Amygdala (tissue), 56 donors: ENCODE measurements around the gene MDM4.
"Not testable (repeated sequence)": the region's sequence is repeated elsewhere in the genome, so short reads cannot be mapped to it uniquely, and the experiment has no call there.

Experiments used
- DNase-seq, 56 donors: peaks; one replicate each; lab custom pipeline; 2025; lab: John Stamatoyannopoulos, UW

Gene MDM4

DNA sequence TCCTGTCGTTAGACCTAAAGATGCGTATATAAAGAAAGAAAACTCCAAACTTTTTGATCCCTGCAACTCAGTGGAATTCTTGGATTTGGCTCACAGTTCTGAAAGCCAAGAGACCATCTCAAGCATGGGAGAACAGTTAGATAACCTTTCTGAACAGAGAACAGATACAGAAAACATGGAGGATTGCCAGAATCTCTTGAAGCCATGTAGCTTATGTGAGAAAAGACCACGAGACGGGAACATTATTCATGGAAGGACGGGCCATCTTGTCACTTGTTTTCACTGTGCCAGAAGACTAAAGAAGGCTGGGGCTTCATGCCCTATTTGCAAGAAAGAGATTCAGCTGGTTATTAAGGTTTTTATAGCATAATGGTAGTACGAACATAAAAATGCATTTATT lies 33.1 kb downstream of the MDM4 start:
- no peak for DNase-seq

DNA sequence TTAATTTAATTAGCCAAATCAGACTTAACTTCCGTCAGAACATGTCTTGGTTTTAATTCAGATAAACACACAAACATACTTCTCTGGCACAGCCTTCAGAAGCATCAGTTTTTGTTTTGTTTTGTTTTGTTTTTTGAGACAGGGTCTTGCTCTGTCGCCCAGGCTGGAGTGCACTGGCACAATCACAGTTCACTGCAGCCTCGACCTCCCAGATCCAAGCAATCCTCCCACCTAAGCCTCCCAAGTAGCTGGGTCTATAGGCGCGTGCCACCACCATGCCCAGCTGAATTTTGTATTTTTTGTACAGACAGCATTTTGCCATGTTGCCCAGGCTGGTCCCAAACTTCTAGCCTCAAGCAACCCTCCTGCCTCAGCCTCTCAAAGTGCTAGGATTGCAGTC lies 34.7 kb downstream of the MDM4 start:
- no peak for DNase-seq

DNA sequence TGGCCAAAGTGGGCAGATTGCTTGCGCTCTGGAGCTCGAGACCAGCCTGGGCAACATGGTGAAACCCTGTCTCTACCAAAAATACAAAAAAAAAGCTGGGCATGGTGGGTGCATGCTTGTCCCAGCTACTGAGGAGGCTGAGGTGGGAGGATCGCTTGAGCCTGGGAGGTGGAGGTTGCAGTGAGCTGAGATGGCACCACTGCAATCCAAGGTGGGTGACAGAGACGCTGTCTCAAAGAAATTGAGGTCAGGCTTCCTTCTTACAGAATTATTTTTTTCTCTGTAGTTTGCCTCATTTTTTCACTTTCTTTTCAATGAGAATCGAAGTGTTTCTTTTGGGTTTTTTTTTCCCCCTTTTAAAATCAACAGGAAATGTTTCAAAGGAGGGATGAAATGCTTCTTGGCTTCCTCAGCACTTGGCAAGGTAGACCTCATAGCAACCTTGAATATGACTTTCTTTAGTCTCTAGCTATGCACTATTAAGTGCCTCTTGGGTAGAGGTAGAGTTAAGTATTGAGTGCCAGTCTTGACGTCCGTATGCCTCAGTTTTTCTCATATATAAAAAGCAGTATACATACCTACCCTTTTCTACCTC lies 40.3 kb downstream of the MDM4 start:
- no peak for DNase-seq

DNA sequence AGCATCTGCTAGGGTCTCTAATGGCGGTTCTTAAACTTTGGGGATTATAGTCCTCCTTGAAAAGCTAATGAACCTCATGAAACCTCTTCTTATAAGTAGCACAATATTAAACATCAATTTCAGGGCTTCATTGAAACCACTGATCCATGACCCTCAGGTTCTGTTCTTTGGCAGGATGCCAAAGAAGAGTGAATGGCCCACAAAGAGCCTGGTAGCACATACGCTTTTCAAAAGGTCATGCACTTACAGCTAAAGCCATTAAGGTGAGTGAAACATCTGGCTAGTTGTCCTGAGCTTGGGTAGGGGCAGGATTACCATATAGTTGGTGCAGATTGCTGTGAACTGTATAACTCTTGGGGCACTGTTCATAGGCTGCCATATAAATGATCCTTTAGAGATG lies 42.3 kb downstream of the MDM4 start:
- no peak for DNase-seq

DNA sequence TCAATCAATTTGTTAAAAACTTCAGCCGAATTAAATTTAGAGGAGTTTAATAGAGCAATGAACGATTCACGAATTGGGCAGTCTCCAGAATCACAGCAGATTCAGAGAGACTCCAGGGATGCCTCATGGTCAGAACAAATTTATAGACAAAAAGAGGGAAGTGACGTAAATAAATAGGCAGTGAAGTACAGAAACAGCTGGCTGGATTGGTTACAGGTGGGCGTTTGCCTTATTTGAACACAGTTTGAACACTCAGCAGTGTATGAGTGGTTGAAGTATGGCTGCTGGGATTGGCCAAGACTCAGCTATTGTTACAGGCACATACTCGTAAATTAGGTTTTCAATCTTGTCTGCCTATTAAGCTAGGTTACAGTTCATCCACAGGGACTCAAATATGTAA lies 43.8 kb downstream of the MDM4 start:
- DNase-seq, result not testable (repeated sequence)

DNA sequence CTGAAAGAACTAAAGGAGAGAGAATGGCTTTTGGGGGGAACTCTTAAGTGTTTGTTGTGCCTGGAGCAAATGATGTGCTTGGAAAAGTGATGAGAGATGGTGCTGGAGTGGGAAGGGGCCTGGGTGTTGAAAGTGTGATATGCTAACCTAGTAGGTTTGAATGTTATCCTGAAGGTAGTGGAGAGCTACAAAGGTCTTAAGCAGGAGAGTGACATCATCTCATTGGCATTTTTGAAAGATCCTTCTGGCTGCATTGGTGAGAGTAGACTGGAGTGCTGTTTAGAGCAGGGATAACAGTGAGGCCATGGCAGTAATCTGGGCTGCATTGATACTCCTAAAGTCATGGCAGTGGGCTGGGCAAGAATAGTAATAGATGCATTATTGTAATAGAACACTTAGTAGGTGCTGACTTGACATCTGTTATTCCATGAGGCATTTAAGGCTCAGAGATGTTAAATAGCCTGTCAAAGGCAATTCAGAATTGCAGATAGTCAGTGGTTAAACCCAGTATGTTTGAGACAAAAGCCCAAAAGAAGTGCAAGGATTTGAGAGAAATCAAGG lies 44.5 kb downstream of the MDM4 start:
- DNase-seq, result no peak

DNA sequence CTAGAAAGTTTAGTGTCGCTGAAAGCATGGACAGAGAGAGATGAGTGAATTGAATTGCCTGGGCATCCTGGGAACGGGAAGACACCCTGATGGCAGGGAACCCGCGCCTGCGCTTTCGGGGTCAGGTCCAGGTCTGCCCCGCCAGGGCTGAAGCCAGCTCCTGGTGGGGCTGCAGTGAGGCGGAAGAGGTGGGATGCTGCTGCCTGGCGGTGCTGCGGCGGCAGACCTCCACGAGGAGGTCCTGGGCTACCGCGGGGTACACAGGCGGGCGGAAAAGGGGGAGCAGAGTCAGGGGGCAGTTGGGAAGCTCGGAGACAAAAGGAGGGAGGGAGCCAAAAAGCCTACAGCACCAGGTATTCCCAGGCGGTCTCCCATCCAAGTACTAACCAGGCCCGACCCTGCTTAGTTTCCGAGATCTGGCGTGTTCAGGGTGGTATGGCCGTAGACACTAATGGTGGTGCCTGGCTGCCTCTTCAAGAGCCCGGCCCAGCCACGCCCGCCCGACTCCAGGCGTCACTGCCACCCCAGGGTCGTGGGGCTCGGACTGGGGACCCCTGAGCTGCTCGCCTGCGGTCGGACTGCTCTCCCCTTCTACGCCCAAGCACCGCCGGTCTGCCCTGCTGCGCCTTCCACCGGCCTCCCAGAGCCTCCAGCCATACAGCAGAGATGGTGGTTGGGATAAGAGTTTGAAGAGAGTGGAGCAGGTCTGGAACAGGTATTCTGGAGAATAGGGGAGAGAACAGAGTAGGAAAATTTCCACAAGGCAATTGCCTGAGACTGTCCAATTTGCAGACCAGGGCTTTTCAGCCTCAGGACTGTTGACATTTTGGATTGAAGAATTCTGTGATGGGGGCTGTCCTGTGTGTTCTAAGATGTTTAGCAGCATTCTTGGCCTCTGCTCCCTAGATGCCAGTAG lies 46.1 kb downstream of the MDM4 start:
- no peak for DNase-seq

DNA sequence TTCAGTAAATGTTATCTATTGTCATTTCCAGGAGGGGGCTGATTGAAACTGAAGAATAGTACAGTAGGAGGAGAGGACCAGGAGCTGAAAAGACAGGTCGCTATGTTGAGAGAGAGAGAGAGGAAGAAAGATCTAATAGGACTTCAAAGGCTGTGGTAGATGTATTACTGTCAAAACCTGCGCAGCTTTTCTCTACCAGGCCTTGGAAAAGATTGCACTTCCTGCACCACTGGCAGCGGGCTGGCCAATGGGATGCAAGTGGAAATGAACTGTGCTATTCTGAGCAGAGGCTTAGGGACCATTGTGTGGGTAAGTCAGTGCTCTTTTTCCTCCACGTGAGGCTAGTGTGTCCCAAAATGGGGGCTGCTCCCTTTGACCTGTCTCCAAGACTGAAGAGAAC lies 47.1 kb downstream of the MDM4 start:
- DNase-seq, result no peak

DNA sequence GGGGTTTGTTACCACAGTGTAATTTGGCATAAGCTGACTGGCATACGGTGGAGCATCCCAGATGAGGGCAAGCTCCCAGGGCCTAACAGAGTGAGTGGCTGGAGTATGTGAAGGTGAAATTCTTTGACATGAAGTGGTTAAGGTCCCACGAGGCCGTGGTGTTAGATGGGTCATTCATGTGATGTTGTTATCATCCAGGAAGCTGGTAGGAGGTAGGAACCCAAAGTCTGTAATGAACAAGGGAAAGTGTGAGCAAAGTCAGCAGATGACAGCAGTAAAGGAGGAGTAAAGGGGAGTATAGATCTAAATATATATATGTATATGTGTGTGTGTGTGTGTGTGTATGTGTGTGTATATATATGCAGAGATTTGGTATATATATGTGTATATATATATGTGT lies 47.6 kb downstream of the MDM4 start:
- no peak for DNase-seq

DNA sequence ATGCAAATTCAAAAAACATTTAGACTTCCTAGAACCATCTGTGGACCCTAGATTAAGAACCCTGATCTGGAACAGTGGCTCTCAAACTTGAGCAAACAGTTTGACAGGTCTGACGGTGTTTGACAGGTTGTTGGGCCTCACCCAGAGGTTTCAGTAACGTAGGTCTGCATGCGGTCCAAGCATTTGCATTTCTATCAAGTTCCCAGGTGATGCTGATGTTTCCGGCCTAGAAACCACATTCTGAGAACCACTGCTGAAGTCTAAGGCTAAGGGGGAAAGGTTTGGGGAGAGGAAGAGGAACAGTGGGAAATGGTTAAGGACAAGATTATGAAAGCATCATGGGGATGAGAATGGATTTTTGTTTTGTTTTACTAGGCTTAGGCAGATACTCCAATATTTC lies 48.6 kb downstream of the MDM4 start:
- no peak for DNase-seq

DNA sequence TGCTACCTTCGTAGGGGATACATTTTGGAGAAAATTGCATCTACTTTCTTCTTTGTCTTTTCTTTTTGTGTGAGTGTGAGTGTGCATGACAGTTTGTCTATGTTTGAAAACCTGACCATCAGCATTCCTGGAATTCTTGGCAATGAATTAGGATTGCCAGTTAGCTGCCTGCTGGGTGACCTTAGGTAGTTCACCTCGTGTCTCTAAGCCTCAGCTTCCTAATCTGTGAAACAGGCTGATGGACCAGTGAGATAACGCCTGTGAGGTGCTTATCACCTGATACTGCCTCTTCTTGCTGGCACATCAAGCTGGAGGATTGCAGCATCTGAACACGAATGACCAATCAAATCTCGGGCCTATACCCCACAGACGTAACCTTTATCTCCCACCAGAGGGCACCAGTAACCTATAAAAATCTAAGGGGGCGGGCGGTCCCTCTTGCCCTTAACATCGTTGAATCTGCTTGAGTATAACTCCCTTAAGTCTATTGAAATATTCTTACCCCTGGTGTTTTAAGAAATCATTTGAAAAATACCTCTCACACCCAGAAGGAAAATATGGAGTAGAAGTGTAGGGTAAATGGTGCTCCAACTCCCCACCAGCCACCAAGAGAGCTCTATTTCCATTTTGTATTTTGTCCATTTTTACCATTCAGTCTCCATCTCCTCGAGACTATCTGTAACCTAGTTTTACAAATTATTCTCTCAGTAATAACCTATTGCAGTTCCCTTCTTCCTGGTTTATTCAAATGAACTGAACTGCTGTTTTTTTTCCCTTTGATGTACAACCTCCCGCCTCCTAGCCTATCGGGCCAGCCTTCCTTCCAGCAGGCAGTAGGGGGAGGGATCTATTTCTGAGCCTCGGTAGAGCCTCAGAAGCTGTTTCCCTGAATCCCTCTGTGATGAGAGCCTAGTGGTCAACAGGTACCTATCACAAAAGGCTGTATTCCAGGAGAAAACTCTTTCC lies 49.7 kb downstream of the MDM4 start:
- peak in 33 of 56 donors; percentile 7 to 73 (median 22) for DNase-seq

DNA sequence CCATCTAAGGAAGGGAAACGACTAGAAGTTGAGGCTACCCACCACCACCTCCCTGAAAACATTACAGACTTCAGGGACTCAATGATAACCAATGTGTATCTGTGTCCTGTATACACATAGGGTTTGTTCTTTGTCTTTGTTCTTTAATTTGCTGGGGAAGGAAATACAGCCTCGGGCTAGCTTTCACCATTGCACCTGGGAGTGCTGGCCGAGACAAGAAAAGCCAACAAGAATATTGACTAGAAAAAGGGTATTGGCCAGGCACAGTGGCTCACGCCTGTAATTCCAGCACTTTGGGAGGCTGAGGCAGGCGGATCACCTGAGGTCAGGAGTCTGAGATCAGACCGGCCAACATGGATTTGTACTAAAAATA lies 50.4 kb downstream of the MDM4 start:
- no peak for DNase-seq

DNA sequence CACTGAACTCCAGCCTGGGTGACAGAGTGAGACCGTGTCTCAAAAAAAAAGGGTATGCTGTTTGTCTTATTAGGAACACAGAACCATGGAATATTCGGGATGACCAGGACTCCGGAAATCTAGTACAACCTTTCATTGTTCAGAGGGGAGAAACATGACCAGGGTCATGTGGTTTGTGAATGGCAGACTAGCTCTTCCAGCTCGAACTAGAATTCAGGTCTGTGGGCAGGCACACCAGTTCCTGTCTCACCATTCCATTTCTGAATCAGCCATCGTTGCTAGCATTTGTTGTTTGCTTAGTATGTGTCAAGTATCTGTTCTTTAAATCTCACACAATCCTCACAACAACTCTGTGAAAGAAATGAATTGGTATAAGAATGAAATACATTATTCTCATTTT lies 50.9 kb downstream of the MDM4 start:
- no peak for DNase-seq

DNA sequence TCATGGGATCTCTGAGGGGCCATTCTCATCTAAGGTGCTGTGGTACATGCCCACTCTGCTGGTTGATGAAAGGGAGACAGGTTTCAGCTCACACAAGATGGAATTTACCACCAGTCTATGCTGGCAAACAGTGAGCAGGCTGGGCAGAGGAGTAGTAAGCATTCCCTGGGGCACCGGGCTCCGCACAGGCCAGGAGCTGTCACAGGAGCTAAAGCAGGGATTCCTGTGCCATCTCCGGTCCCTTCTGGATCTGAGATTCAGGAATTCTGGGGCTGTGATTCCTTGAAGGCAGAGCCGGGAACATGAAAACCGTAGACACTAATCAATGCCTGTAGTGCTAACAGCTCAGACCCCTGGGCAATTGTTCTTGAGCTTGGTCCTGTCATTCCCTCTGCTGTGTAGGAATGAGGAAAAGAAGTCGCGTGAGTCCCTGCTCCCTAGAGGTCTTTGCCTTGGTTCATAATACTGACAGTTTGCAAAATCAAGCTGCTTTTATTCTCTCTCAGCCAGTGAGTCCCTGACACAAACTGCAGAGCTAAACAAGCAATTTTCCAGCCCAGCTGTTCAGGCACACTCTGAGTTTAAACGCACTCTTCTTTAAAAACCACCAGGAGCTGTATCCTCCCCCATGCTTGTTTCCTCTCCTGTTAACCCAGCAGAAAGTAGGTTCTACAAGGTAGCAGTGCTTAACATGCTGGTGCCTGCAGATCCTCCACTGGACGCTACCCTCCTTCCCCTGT lies 52.5 kb downstream of the MDM4 start:
- DNase-seq, result no peak

DNA sequence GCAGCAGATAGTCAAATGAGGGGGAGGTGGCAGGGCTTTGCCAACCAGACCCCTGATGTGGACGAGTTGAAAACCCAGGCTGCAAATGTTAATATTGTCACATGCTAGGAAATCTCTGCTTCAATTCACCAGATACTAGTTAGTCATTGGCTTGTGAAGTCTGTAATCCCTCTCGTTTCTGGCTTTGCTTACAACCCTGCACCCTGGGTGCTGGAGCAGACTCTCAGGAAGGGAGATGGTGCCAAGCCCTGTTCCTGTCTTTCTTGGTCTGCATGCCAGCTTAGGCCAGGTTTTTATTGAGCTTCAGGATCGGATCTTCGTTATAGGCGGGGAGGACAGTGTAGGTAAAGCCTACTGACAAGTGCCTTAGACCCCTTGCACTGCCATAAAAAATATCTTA lies 53.3 kb downstream of the MDM4 start:
- DNase-seq, result no peak

DNA sequence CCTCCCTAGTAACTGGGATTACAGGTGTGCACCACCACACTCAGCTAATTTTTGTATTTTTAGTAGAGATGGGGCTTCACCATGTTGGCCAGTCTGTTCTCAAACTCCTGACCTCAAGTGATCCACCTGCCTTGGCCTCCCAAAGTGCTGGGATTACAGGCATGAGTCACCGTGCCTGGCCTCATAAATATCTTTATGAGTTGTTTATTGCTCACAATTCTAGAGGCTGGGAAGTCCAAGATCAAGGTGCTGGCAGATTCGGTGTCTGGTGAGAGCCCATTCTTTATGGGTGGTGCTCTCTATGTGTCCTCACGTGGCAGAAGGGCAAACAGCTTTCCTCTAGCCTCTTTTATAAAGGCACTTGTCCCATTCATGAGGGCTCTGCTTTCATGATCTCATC lies 53.8 kb downstream of the MDM4 start:
- DNase-seq, result not testable (repeated sequence)

DNA sequence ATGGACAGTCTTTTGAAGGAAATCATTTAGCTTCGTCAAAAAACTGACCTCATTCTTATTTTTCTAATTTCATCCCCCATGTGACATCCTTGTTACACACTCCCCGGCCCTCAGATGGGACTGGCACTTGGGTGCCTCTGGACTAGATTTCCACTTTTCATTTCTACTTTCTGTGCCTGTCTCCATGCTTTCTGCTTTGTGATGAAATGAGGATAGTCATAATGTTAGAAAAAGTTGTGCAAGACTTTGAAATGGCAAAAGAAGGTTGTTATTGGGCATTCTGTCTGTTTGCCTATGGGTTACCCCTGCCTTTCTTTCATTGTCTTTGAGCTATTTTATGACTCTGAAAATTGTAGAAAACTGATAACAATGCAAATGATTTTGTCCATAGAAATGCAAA lies 54.9 kb downstream of the MDM4 start:
- DNase-seq, result no peak

DNA sequence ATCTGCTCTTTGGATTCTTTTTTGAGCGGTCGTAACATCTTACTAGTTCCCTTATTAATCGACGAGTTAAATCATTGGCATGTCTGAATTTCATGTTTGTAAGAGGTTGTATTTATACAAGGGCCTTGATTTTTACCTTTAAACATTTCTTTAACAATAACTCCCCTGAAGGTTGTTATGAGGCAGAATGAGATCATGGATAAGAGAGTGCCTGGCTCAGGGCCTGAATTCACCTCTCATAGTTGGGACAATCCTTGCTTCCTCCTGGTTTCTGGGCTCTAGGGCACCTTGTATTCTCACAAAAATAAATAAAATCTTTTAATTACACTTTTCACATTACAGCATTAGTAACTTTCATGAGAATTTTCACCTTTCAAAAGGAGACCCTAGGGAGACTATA lies 55.4 kb downstream of the MDM4 start:
- no peak for DNase-seq

DNA sequence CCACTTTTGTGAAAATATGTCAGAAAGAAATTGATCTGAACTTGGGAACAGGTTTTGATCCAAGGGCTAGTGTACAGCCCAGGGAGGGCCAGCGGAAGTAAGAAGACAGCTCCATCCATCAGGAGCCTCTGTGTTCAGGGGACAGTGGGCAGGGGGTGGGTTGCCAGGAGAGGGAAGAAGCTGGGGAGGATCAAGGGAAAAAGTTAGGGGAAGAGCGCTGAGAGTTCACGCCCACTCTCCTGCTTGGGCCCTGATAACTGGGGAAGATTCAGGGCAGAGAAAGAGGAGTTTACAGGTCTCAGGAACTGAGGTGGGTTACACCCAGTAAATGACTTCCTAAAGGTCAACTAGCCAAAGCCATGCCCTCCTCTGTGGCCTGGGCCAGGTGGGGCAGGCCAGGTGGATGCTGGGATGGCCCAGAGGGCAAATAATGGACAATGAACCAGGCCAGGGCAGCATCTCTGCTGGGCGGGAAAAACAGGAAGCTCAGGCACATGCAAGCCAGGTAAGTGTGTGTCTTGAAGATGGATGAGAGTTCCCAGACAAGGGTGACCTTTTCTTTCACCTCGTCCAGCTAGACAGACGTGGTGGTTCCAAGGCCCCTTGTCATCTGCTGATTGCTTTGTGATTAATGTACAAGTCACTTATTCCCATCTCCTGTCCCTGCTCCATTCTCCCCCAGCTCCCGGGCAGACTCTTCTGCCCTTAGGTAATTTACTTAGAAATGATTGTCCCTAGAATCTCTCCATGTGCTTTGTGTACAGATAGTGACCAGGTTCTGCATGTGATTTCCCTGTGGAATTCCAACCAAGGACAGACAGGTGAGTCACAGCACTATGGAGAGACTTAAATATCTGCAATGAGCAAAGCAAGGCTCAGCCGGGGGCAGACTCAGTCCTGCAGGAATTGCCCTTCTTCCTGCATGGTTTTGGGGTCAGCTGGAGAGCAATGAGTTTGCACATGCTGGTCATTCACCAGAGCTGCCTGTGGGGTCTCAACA lies 57.0 kb downstream of the MDM4 start:
- no peak for DNase-seq
